H1 (cell line): ENCODE data around the gene AKAP9. TPM values are rescaled to one million over a fixed set of nuclear protein-coding genes. Genes with fewer than 3 reads are reported as not detected.

Experiments used
- CTCF ChIA-PET: fragments of 300-600 bp; sonication (Branson Sonifier 250); formaldehyde crosslinking; loops from one replicate; lab custom pipeline; 2021; ENCODE audit not compliant: partially characterized antibody; lab: Charles Lee
- POLR2A ChIA-PET: fragments of 300-600 bp; sonication (Branson Sonifier 250); formaldehyde crosslinking; loops from one replicate; lab custom pipeline; 2021; ENCODE audit warnings: inconsistent platforms; ENCODE audit not compliant: partially characterized antibody; lab: Charles Lee
- DNase-seq, 2 experiments: peaks; one replicate each; pipeline versions ENCODE4 v3.0.0 to v3.0.0-alpha.2; 2010 to 2022; ENCODE audit warnings: low spot score in 2 of 2, low read depth in 1 of 2, mixed read lengths in 1 of 2
- FAIRE-seq: peaks from 2 replicates; lab custom pipeline; 2011; peaks lifted over from hg19 to GRCh38; lab: Jason Lieb, UNC
- H2AFZ ChIP-seq: 2 replicates; pipeline ENCODE4 v1.8.1; 2012; ENCODE audit warnings: low read length, inconsistent platforms
- H2AK5ac ChIP-seq: 2 replicates; pipeline ENCODE4 v1.6.1; 2013; ENCODE audit warnings: low read depth, low read length
- H2BK120ac ChIP-seq: replicated peaks from 2 replicates; pipeline ENCODE3; 2013; ENCODE audit warnings: low read depth, low read length, inconsistent platforms
- H2BK12ac ChIP-seq: 2 replicates; pipeline ENCODE4 v1.6.1; 2013; ENCODE audit warnings: low read depth, low read length
- H2BK15ac ChIP-seq: 2 replicates; pipeline ENCODE4 v1.6.1; 2013; ENCODE audit warnings: low read length
- H2BK20ac ChIP-seq: 2 replicates; pipeline ENCODE4 v1.6.1; 2013; ENCODE audit warnings: low read length
- H2BK5ac ChIP-seq: 2 replicates; pipeline ENCODE4 v1.6.1; 2013; ENCODE audit warnings: low read depth, low read length
- H3K14ac ChIP-seq: 2 replicates; pipeline ENCODE4 v1.6.1; 2013; ENCODE audit warnings: inconsistent platforms; ENCODE audit not compliant: insufficient read length
- H3K18ac ChIP-seq: 2 replicates; pipeline ENCODE4 v1.6.1; 2013; ENCODE audit warnings: low read length; ENCODE audit errors: extremely low read depth
- H3K23ac ChIP-seq: 2 replicates; pipeline ENCODE4 v1.6.1; 2013; ENCODE audit warnings: inconsistent platforms; ENCODE audit not compliant: insufficient read length
- H3K23me2 ChIP-seq: 2 replicates; pipeline ENCODE4 v1.6.1; 2013; ENCODE audit warnings: low read depth, low read length
- H3K27ac ChIP-seq: 2 replicates; pipeline ENCODE4 v1.6.1; 2011; ENCODE audit warnings: low read depth, low read length, inconsistent platforms
- H3K27me3 ChIP-seq, 4 experiments: replicated peaks in 1 of 4; 1 replicate in 1 of 4; 2 replicates in 3 of 4; pipeline versions ENCODE4 v1.6.1 to v1.8.1; 2011 to 2013; ENCODE audit warnings: low read length in 3 of 4, mild to moderate bottlenecking in 3 of 4, inconsistent platforms in 2 of 4, mixed read lengths in 2 of 4, moderate library complexity in 1 of 4; ENCODE audit not compliant: control insufficient read depth in 3 of 4, insufficient read depth in 3 of 4; ENCODE audit errors: extremely low read depth in 1 of 4
- H3K36me3 ChIP-seq, 4 experiments: 2 replicates each; pipeline versions ENCODE4 v1.6.1 to v1.8.1; 2011 to 2013; ENCODE audit warnings: mild to moderate bottlenecking in 4 of 4, low read length in 3 of 4, moderate library complexity in 2 of 4, control low read depth in 1 of 4, inconsistent platforms in 1 of 4; ENCODE audit not compliant: insufficient read depth in 4 of 4, control insufficient read depth in 2 of 4
- H3K4ac ChIP-seq: replicated peaks from 2 replicates; pipeline ENCODE3; 2013; ENCODE audit warnings: low read length, low read depth, mixed read lengths, inconsistent platforms; ENCODE audit not compliant: insufficient read length
- H3K4me1 ChIP-seq, 4 experiments: replicated peaks in 1 of 4; 1 replicate in 1 of 4; 2 replicates in 3 of 4; pipeline versions ENCODE4 v1.6.1 to v1.8.1; 2011 to 2013; ENCODE audit warnings: low read length in 3 of 4, inconsistent platforms in 2 of 4, mixed read lengths in 1 of 4; ENCODE audit not compliant: insufficient read depth in 4 of 4, control insufficient read depth in 3 of 4
- H3K4me2 ChIP-seq, 2 experiments: 2 replicates each; pipeline versions ENCODE4 v1.6.1 to v1.8.1; 2011 to 2013; ENCODE audit warnings: low read depth in 2 of 2, low read length in 2 of 2, control low read depth in 1 of 2, inconsistent platforms in 1 of 2, mild to moderate bottlenecking in 1 of 2; ENCODE audit not compliant: insufficient read depth in 1 of 2
- H3K4me3 ChIP-seq, 4 experiments: fragments of 200-600, 300-600 bp in 1 of 4; sonication (generic), shearing (Covaris generic), sonication (Bioruptor Twin) in 1 of 4; 2 replicates each; pipeline versions ENCODE4 v1.5.1 to v1.8.1; 2011 to 2016; ENCODE audit warnings: low read length in 4 of 4, low read depth in 3 of 4, control low read depth in 2 of 4, inconsistent platforms in 2 of 4, mild to moderate bottlenecking in 2 of 4, mixed read lengths in 1 of 4, moderate library complexity in 1 of 4; ENCODE audit not compliant: insufficient read depth in 2 of 4; ENCODE audit errors: extremely low read depth in 1 of 4
- H3K56ac ChIP-seq: replicated peaks from 2 replicates; pipeline ENCODE3; 2013; ENCODE audit warnings: low read depth, mild to moderate bottlenecking, mixed read lengths, low read length, inconsistent platforms; ENCODE audit not compliant: insufficient read length
- H3K79me1 ChIP-seq: 2 replicates; pipeline ENCODE4 v1.6.1; 2013; ENCODE audit warnings: low read depth, low read length, control low read depth
- H3K79me2 ChIP-seq, 2 experiments: 2 replicates each; pipeline versions ENCODE4 v1.6.1 to v1.8.1; 2012 to 2013; ENCODE audit warnings: low read length in 2 of 2, mild to moderate bottlenecking in 2 of 2, inconsistent platforms in 1 of 2; ENCODE audit not compliant: insufficient read depth in 2 of 2, control insufficient read depth in 1 of 2
- H3K9ac ChIP-seq, 4 experiments: replicated peaks in 1 of 4; 1 replicate in 1 of 4; 2 replicates in 3 of 4; pipeline versions ENCODE4 v1.6.1 to v1.8.1; 2011 to 2013; ENCODE audit warnings: low read depth in 3 of 4, low read length in 3 of 4, control low read depth in 2 of 4, mild to moderate bottlenecking in 2 of 4, moderate library complexity in 2 of 4, inconsistent platforms in 1 of 4; ENCODE audit errors: extremely low read depth in 1 of 4
- H3K9me3 ChIP-seq, 2 experiments: 2 replicates each; pipeline versions ENCODE4 v1.6.1 to v1.8.1; 2012 to 2013; ENCODE audit warnings: mild to moderate bottlenecking in 2 of 2, moderate library complexity in 2 of 2, control low read depth in 1 of 2, inconsistent platforms in 1 of 2, low read depth in 1 of 2, low read length in 1 of 2, mixed read lengths in 1 of 2; ENCODE audit not compliant: insufficient read depth in 2 of 2
- H4K20me1 ChIP-seq, 2 experiments: replicated peaks in 1 of 2; 2 replicates each; pipeline versions ENCODE3 to v1.8.1; 2011 to 2013; ENCODE audit warnings: inconsistent platforms in 2 of 2, low read length in 2 of 2, mild to moderate bottlenecking in 1 of 2; ENCODE audit not compliant: insufficient read depth in 2 of 2, control insufficient read depth in 1 of 2
- H4K5ac ChIP-seq: 2 replicates; pipeline ENCODE4 v1.6.1; 2013; ENCODE audit warnings: low read length, low read depth, mixed read lengths, inconsistent platforms; ENCODE audit not compliant: insufficient read length
- H4K8ac ChIP-seq: 2 replicates; pipeline ENCODE4 v1.8.0; 2013; ENCODE audit warnings: mild to moderate bottlenecking, moderate library complexity, low read length, inconsistent platforms; ENCODE audit not compliant: insufficient read depth; ENCODE audit errors: extremely low read depth
- H4K91ac ChIP-seq: replicated peaks from 2 replicates; pipeline ENCODE3; 2013; ENCODE audit warnings: low read length, mixed read lengths, inconsistent platforms; ENCODE audit not compliant: insufficient read length
- RBBP5 ChIP-seq: IDR thresholded peaks from 2 replicates; pipeline ENCODE4 v1.7.1; 2012; ENCODE audit warnings: low read depth, mild to moderate bottlenecking, inconsistent platforms, low read length, moderate library complexity, borderline replicate concordance
- WGBS, 2 experiments: shearing (Covaris generic) in 1 of 2; methylation state at CpG; one replicate each; pipeline versions ENCODE4 v1.1.6 to v1.1.7; 2013 to 2015; ENCODE audit warnings: low lambda C conversion rate in 2 of 2, mixed read lengths in 2 of 2, inconsistent platforms in 1 of 2, low coverage in 1 of 2, missing lambda C conversion rate in 1 of 2; ENCODE audit not compliant: insufficient replicate concordance in 2 of 2, insufficient coverage in 1 of 2, insufficient read length in 1 of 2; ENCODE audit errors: extremely low coverage in 1 of 2, missing lambda C conversion rate in 1 of 2; 5-methylcytosine and 5-hydroxymethylcytosine counted together
- polyA plus RNA-seq, 7 experiments: library from polyadenylated mRNA; depleted of rRNA in 3 of 7; stranded (reverse) in 5 of 7; unstranded in 2 of 7; fragments of >200 nt in 5 of 7; fragments of 200-250 nt in 2 of 7; gene quantifications; 1 replicate in 5 of 7; 2 replicates in 1 of 7; 4 replicates in 1 of 7; pipeline versions ENCODE4 v1.2.1 to v1.2.3, GENCODE V29; 2011 to 2013; ENCODE audit warnings: missing spikeins in 2 of 7, mixed read lengths in 2 of 7
- total RNA-seq: library from RNA; stranded (reverse); fragmentation: NEBNext Ultra II Directional; extraction: Animal tissue kit (Norgen Biotek cat#: 25700); gene quantifications from 2 replicates; pipeline ENCODE4 v1.2.1, GENCODE V29; 2021
- TF ChIP-seq, protein P1 (sequence below): IDR thresholded peaks from 2 replicates; pipeline ENCODE4 v1.6.1; 2012; ENCODE audit warnings: low read length, inconsistent platforms

AKAP9 gene
- total and polyA plus RNA-seq, 2 of the 8 experiments (the other 6 are each of a cell fraction or from before 2014, with no cell fraction given): 6.2 to 26.3 TPM

DNA sequence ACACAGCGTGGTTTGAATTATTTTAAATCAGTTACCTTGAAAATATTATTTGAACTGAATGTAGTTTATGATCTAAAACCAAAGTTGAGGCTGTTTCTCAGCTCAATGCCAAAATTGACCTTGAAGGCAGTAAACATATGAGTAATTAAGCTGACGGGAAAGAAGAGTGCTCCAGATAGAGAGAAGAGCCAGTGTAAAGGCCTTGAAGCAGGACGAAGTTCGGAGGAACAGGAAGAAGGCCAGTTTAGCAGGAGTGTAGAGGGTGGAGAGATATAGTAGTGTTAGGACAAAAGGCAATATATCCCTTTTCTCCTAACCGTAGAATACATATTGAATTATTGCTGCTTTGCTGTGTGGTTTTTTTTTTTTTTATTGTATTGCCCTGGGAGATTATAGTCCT lies 130.4 kb downstream of the AKAP9 start:
- Histone ChIP-seq H4K91ac (no peak overlapping the region), H3K79me1 (no peaks in the 10 kb centered on the region), H2BK20ac (no peak overlapping the region), H3K14ac (no peak overlapping the region), H3K23ac (no peak overlapping the region), H4K5ac (no peak overlapping the region), H2BK12ac (no peak overlapping the region), H3K36me3 (peaks cover 0 to 4% (median 2%) of the 10 kb centered on the region in 4 experiments; a peak in 3 of 8 replicates), H2BK5ac (no peak overlapping the region), H3K27ac (no peak overlapping the region), H3K79me2 (no peaks in the 10 kb centered on the region), H4K20me1 (no peaks in the 10 kb centered on the region), H3K27me3 (no peaks in the 10 kb centered on the region), H2AK5ac (no peak overlapping the region), H2AFZ (no peak overlapping the region), H3K4me3 (no peak overlapping the region), H3K4ac (no peak overlapping the region), H3K4me2 (no peak overlapping the region), H3K56ac (no peak overlapping the region), H4K8ac (no peak overlapping the region), H2BK120ac (no peak overlapping the region), H3K9ac (no peak overlapping the region; a peak in 1 of 7 replicates), H2BK15ac (no peak overlapping the region), H3K23me2 (no peaks in the 10 kb centered on the region), H3K9me3 (no peaks in the 10 kb centered on the region), H3K4me1 (no peaks in the 10 kb centered on the region), H3K18ac (no peak overlapping the region)
- 93% methylated on average over 5 of the region's 5 CpGs; no CpG with 5 or more reads in 1 of the 2 experiments for WGBS, 2 experiments
- TF ChIP-seq RBBP5: no peak
- TF ChIP-seq, protein P1, sequence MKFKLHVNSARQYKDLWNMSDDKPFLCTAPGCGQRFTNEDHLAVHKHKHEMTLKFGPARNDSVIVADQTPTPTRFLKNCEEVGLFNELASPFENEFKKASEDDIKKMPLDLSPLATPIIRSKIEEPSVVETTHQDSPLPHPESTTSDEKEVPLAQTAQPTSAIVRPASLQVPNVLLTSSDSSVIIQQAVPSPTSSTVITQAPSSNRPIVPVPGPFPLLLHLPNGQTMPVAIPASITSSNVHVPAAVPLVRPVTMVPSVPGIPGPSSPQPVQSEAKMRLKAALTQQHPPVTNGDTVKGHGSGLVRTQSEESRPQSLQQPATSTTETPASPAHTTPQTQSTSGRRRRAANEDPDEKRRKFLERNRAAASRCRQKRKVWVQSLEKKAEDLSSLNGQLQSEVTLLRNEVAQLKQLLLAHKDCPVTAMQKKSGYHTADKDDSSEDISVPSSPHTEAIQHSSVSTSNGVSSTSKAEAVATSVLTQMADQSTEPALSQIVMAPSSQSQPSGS: no peak
- ChIA-PET CTCF (interaction anchor here (0.7 kb wide), 1 partner anchor 275 kb away, joined by 3 read pairs; no protein-coding TSS in a partner anchor), POLR2A (no interaction called here)
- DNase-seq (no peak), FAIRE-seq (no peak)
